HG03432 (cell line): ENCODE data around the gene AATK.

Experiments used
- ATAC-seq: cut with Tn5 transposase; IDR thresholded peaks from one replicate; pipeline ENCODE4 v1.9.1; 2021; ENCODE audit warnings: mild to moderate bottlenecking, moderate library complexity; ENCODE audit not compliant: unreplicated experiment

The AATK gene

GRCh38 chr17:81097134-81097942 is 68.7 kb downstream of the AATK start:
- no peak for ATAC-seq

GRCh38 chr17:81096741-81097133 is 69.3 kb downstream of the AATK start:
- ATAC-seq: no peak

- ATAC-seq: no peak
These were observed 70.6 kb downstream of the AATK start for GRCh38 chr17:81095383-81095762.

GRCh38 chr17:81094509-81095382 is 71.3 kb downstream of the AATK start:
- ATAC-seq: no peak

GRCh38 chr17:81093619-81094508 is 72.2 kb downstream of the AATK start:
- ATAC-seq: no peak

- ATAC-seq: no peak
These were observed 73.4 kb downstream of the AATK start for GRCh38 chr17:81092518-81093095.

- no peak for ATAC-seq
These were observed 74.1 kb downstream of the AATK start for GRCh38 chr17:81091774-81092517.

GRCh38 chr17:81091154-81091553 is 74.9 kb downstream of the AATK start:
- ATAC-seq: no peak

- ATAC-seq: no peak
These were observed 75.5 kb downstream of the AATK start for GRCh38 chr17:81090361-81091136.

GRCh38 chr17:81086789-81087551 is 79.1 kb downstream of the AATK start:
- ATAC-seq: no peak

- ATAC-seq: no peak
These were observed 80.6 kb downstream of the AATK start for GRCh38 chr17:81085420-81085911.

- no peak for ATAC-seq
These were observed 81.2 kb downstream of the AATK start for GRCh38 chr17:81084680-81085419.

- ATAC-seq: no peak
These were observed 82.8 kb downstream of the AATK start for GRCh38 chr17:81083125-81083765.

GRCh38 chr17:81082177-81083073 is 83.6 kb downstream of the AATK start:
- no peak for ATAC-seq

GRCh38 chr17:81081222-81082176 is 84.5 kb downstream of the AATK start:
- no peak for ATAC-seq
